Testis (tissue), 3 donors: Measurements from ENCODE around the gene ST3GAL2. TPM values are rescaled to one million over a fixed set of nuclear protein-coding genes. Genes with fewer than 3 reads are reported as not detected.

Experiments used
- DNase-seq: peaks from one replicate; pipeline ENCODE4 v3.0.0-alpha.2; 2019
- H3K27ac ChIP-seq, 2 donors: fragments of 200-600 bp; sonication (generic); one replicate each; pipeline ENCODE4 v1.5.1; 2019
- H3K27me3 ChIP-seq: fragments of 200-600 bp; sonication (generic); one replicate; pipeline ENCODE4 v1.5.1; 2019
- H3K36me3 ChIP-seq: fragments of 200-600 bp; sonication (generic); one replicate; pipeline ENCODE4 v1.5.1; 2017; ENCODE audit warnings: low read depth; ENCODE audit errors: missing control alignments
- H3K4me1 ChIP-seq: fragments of 200-600 bp; sonication (generic); one replicate; pipeline ENCODE4 v1.5.1; 2019
- H3K4me3 ChIP-seq, 2 donors: fragments of 200-600 bp; sonication (generic); one replicate each; pipeline ENCODE4 v1.5.1; 2017 to 2019
- H3K9me3 ChIP-seq: fragments of 200-600 bp; sonication (generic); one replicate; pipeline ENCODE4 v1.5.1; 2017
- CTCF ChIP-seq, 3 experiments: fragments of 450-650 bp in 2 of 3; fragments of 200-600 bp in 1 of 3; sonication (generic) in 1 of 3; IDR thresholded peaks; one replicate each; pipeline ENCODE4 v1.5.1; 2016 to 2019; ENCODE audit warnings: antibody characterized with exemption in 3 of 3, mild to moderate bottlenecking in 2 of 3, moderate library complexity in 1 of 3
- POLR2A ChIP-seq: fragments of 450-650 bp; IDR thresholded peaks from one replicate; pipeline ENCODE4 v1.6.1; 2017; ENCODE audit warnings: antibody characterized with exemption, mild to moderate bottlenecking, moderate library complexity
- WGBS, 2 donors: methylation state at CpG; one replicate each; pipeline ENCODE4 v1.1.5; 2018; 5-methylcytosine and 5-hydroxymethylcytosine counted together
- intact Hi-C: fragments of 100-400 bp; cut with DNase I; formaldehyde crosslinking; loops from one replicate; pipeline ENCODE4 v1.15.1; 2023; ENCODE audit warnings: low total_unique reads
- polyA plus RNA-seq: library from polyadenylated mRNA; stranded (reverse); fragments of 350-450 nt; fragmentation: Illumina TruSeq; extraction: RNeasy Lipid Tissue Mini Kit (QIAGEN cat#74804); gene quantifications from one replicate; pipeline ENCODE4 v1.2.3, GENCODE V29; 2014; ENCODE audit warnings: low read depth, low replicate concordance; ENCODE audit not compliant: insufficient read depth
- total RNA-seq, 2 donors: library from RNA; depleted of rRNA; stranded (reverse); fragments of >200 nt; gene quantifications; one replicate each; pipeline ENCODE4 v1.2.3, GENCODE V29; 2016

The ST3GAL2 gene
- total and polyA plus RNA-seq, 3 donors from 2014 or later: 20.2 to 46.2 (median 32.5) TPM

GRCh38 chr16:70380919-70381603 is 57.8 kb downstream of the ST3GAL2 start:
- peak; percentile 96 for DNase-seq
- no peaks in the 10 kb centered on the region for H3K27me3 ChIP-seq
- H3K4me3 ChIP-seq: peak overlapping the region; percentile 63 to 64
- H3K9me3 ChIP-seq: no peaks in the 10 kb centered on the region
- no peaks in the 10 kb centered on the region for H3K4me1 ChIP-seq
- H3K27ac ChIP-seq: peak overlapping the region; percentile 36 to 68
- WGBS, 2 donors: 17 to 39% methylated on average over 11 to 39 of the region's 52 CpGs
- H3K36me3 ChIP-seq: no peaks in the 10 kb centered on the region
- TF ChIP-seq POLR2A: no peak
- no peak for TF ChIP-seq CTCF (IDR thresholded peaks at IDR 0.05)
- intact Hi-C loops: no loop called here

GRCh38 chr16:70380248-70380918 is 58.5 kb downstream of the ST3GAL2 start:
- Histone ChIP-seq H3K36me3 (no peaks in the 10 kb centered on the region), H3K9me3 (no peaks in the 10 kb centered on the region), H3K4me1 (no peaks in the 10 kb centered on the region), H3K4me3 (peak overlapping the region; percentile 63 to 64), H3K27ac (peak overlapping the region; percentile 36 to 68), H3K27me3 (no peaks in the 10 kb centered on the region)
- no peak for TF ChIP-seq CTCF (IDR thresholded peaks at IDR 0.05)
- no peak for TF ChIP-seq POLR2A
- intact Hi-C loops: no loop called here
- DNase-seq: peak; percentile 43
- 12 to 35% methylated on average over 29 to 31 of the region's 31 CpGs for WGBS, 2 donors

- WGBS, 2 donors: 59 to 68% methylated on average over 13 of the region's 13 CpGs
- no peak for TF ChIP-seq POLR2A
- no peak for TF ChIP-seq CTCF (IDR thresholded peaks at IDR 0.05)
- H3K4me1 ChIP-seq: no peaks in the 10 kb centered on the region
- no peaks in the 10 kb centered on the region for H3K9me3 ChIP-seq
- H3K27ac ChIP-seq: no peak overlapping the region
- no peak overlapping the region for H3K4me3 ChIP-seq
- DNase-seq: no peak
- no peaks in the 10 kb centered on the region for H3K36me3 ChIP-seq
- intact Hi-C loops: no loop called here
- no peaks in the 10 kb centered on the region for H3K27me3 ChIP-seq
These were observed 59.9 kb downstream of the ST3GAL2 start for GRCh38 chr16:70378869-70379493.

GRCh38 chr16:70377782-70378181 is 61.1 kb downstream of the ST3GAL2 start:
- WGBS, 2 donors: 51 to 52% methylated on average over 2 of the region's 2 CpGs
- no peak for TF ChIP-seq POLR2A
- no peak for TF ChIP-seq CTCF (IDR thresholded peaks at IDR 0.05)
- intact Hi-C loops: no loop called here

More at GRCh38 chr16:70377782-70378181, 61.1 kb downstream of the ST3GAL2 start:
- Histone ChIP-seq H3K9me3 (no peaks in the 10 kb centered on the region), H3K4me1 (no peaks in the 10 kb centered on the region), H3K27ac (no peak overlapping the region), H3K36me3 (no peaks in the 10 kb centered on the region), H3K4me3 (no peak overlapping the region), H3K27me3 (no peaks in the 10 kb centered on the region)
- DNase-seq: no peak
